ENCODE results near the gene STARD3NL. TPM values are rescaled to one million over a fixed set of nuclear protein-coding genes. Genes with fewer than 3 reads are reported as not detected.

Gene STARD3NL
- total RNA-seq, 1 donor from 2014 or later, result 158 TPM

GRCh38 chr7:38192327-38192726, 14.3 kb downstream of the STARD3NL start:
- Mint-ChIP-seq H3K4me1 (ENCODE audit: low read depth, unreplicated experiment) (peaks cover 48% of the 10 kb centered on the region), H3K27ac (ENCODE audit: unreplicated experiment) (no peak overlapping the region), H3K27me3 (ENCODE audit: unreplicated experiment) (no peaks in the 10 kb centered on the region), H3K4me3 (ENCODE audit: unreplicated experiment) (no peak overlapping the region), H3K9me3 (ENCODE audit: unreplicated experiment) (peaks cover 1% of the 10 kb centered on the region), H3K36me3 (ENCODE audit: unreplicated experiment) (no peaks in the 10 kb centered on the region)
- TF ChIP-seq CTCF (IDR thresholded peaks at IDR 0.05; ENCODE audit: partially characterized antibody, unreplicated experiment), result no peak
- DNase-seq, result no peak

DNA sequence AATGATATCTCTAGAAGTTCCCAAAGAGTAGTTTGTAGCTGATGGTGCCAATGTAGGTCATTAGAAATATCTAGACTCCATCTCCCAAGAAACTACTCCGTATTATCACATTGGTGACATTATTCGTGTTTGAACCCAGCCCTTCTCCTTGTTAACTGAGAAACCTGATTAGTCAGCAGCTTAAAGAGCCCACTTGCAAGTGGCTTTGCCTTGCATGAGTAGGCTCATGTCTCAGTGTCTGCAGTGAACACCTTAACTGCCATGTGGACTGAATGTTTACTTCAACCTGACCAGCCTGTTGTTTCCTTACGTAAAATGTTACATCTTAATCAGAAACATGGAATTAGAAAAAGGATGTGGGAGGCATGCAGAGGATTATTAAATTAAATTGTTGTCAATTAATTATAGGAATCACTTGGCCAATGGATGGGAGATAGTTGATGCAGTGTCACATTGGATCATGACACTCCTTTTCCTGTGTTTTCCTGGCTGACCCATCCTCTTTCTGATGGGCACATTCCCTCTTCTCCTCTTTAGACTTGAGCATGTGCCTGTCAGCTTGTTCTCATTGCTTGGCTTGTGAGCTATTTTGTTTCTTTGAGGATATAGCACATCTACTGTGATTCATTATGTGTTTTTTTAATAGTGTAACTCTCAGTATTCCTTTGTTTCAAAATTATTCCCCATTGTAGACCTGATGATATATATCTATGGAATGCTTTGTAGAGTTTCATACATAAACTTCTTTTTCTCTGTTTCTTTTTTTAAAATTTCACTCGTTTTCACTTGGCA, 18.0 kb downstream of the STARD3NL start:
- peaks cover 13% of the 10 kb centered on the region for H3K9me3 Mint-ChIP-seq (ENCODE audit: unreplicated experiment)
- peak overlapping the region; percentile 59 for H3K27ac Mint-ChIP-seq (ENCODE audit: unreplicated experiment)
- no peak for DNase-seq
- peaks cover 8% of the 10 kb centered on the region for H3K27me3 Mint-ChIP-seq (ENCODE audit: unreplicated experiment)
- TF ChIP-seq CTCF (IDR thresholded peaks at IDR 0.05; ENCODE audit: partially characterized antibody, unreplicated experiment), result no peak
- H3K36me3 Mint-ChIP-seq (ENCODE audit: unreplicated experiment), result no peaks in the 10 kb centered on the region
- H3K4me3 Mint-ChIP-seq (ENCODE audit: unreplicated experiment), result no peak overlapping the region
- H3K4me1 Mint-ChIP-seq (ENCODE audit: low read depth, unreplicated experiment), result peaks cover 49% of the 10 kb centered on the region

- no peak for DNase-seq
- H3K27ac Mint-ChIP-seq (ENCODE audit: unreplicated experiment), result peak overlapping the region; percentile 97
- H3K36me3 Mint-ChIP-seq (ENCODE audit: unreplicated experiment), result no peaks in the 10 kb centered on the region
- TF ChIP-seq CTCF (IDR thresholded peaks at IDR 0.05; ENCODE audit: partially characterized antibody, unreplicated experiment), result no peak
- peaks cover 8% of the 10 kb centered on the region for H3K27me3 Mint-ChIP-seq (ENCODE audit: unreplicated experiment)
- H3K9me3 Mint-ChIP-seq (ENCODE audit: unreplicated experiment), result peaks cover 15% of the 10 kb centered on the region
- peaks cover 46% of the 10 kb centered on the region for H3K4me1 Mint-ChIP-seq (ENCODE audit: low read depth, unreplicated experiment)
- peak overlapping the region; percentile 78 for H3K4me3 Mint-ChIP-seq (ENCODE audit: unreplicated experiment)
Observed at GRCh38 chr7:38198366-38198765, 20.3 kb downstream of the STARD3NL start.

GRCh38 chr7:38199154-38199553, 21.1 kb downstream of the STARD3NL start:
- no peak for DNase-seq
- Mint-ChIP-seq H3K9me3 (ENCODE audit: unreplicated experiment) (peaks cover 15% of the 10 kb centered on the region), H3K4me3 (ENCODE audit: unreplicated experiment) (peak overlapping the region; percentile 65), H3K36me3 (ENCODE audit: unreplicated experiment) (peaks cover 3% of the 10 kb centered on the region), H3K27me3 (ENCODE audit: unreplicated experiment) (peaks cover 8% of the 10 kb centered on the region), H3K4me1 (ENCODE audit: low read depth, unreplicated experiment) (peaks cover 48% of the 10 kb centered on the region), H3K27ac (ENCODE audit: unreplicated experiment) (peak overlapping the region; percentile 97)
- no peak for TF ChIP-seq CTCF (IDR thresholded peaks at IDR 0.05; ENCODE audit: partially characterized antibody, unreplicated experiment)

DNA sequence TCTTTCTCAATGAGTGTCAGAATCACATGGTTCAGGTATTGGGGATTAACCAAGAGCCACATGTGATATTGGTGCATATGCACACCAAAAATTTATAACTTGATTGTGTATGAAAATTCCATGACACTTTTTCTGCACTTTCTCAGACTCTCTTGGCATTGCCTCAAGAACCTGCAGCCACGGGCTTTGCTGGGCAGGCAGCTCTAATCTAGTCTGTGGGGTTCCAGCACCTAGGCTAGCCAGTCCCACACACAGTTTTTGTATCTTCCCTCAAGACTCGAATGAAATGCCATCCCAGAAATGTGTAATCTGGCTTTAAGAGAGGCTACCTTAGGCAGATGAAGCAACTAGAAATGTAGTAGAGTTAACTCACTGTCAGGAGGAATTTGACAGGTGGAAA, 21.7 kb downstream of the STARD3NL start:
- Mint-ChIP-seq H3K4me1 (ENCODE audit: low read depth, unreplicated experiment) (peaks cover 48% of the 10 kb centered on the region), H3K9me3 (ENCODE audit: unreplicated experiment) (peaks cover 15% of the 10 kb centered on the region), H3K4me3 (ENCODE audit: unreplicated experiment) (peak overlapping the region; percentile 72), H3K27ac (ENCODE audit: unreplicated experiment) (peak overlapping the region; percentile 82), H3K27me3 (ENCODE audit: unreplicated experiment) (peaks cover 8% of the 10 kb centered on the region), H3K36me3 (ENCODE audit: unreplicated experiment) (peaks cover 3% of the 10 kb centered on the region)
- no peak for DNase-seq
- no peak for TF ChIP-seq CTCF (IDR thresholded peaks at IDR 0.05; ENCODE audit: partially characterized antibody, unreplicated experiment)

Measured in glutamatergic neuron (in vitro differentiated cells).